Amygdala (tissue), 56 donors: ENCODE results near the gene MACROD2.
"Not testable (repeated sequence)": the region's sequence is repeated elsewhere in the genome, so short reads cannot be mapped to it uniquely, and the experiment has no call there.

Source experiments
- DNase-seq, 56 donors: peaks; one replicate each; lab custom pipeline; 2025; lab: John Stamatoyannopoulos, UW

Gene MACROD2

GRCh38 chr20:13995086-13995665 lies at the start of gene MACROD2:
MACROD2 (plus strand) TSS chr20:13995516.
- DNase-seq, result peak; percentile 22 to 97 (median 81)

DNA sequence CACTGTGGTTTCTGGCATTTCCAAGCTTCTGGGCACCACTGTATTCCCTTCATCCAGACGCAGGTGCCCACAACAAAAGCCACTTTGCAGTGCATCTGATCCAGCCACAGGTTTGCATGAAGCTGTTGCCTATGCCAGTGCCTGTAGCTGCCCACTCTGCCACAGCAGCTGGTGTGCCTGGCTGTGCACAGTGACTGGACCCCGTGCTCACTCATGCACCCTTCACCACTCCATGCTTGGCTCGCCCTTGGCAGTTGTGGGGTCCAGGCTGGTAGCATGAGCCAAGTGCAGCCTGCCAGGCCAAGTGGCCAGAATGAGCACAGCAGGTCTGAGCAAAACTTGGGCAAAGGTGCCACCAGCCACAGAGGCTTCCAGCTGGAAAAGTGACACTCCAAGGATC lies 47.6 kb upstream of the MACROD2 start:
- no peak for DNase-seq

DNA sequence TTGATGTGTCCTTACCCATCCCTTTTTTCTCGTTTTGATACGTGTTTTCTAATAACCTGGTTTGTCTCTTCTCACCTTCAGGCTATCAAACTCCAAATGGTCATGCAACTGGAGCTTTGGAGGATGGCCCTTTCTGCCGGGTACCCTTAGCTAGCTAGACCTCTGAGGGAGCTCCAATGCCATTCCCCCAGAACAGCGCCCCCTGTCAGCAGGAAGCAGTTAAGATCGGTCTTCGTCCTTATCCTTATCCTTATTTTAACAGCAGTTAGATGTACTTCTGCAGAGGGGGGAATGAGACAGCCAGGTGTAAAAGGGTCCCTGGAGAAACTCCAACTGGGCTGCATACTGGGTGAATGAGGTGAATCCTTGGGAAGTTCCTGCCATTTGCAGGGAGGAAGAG lies 42.1 kb upstream of the MACROD2 start:
- no peak for DNase-seq

GRCh38 chr20:13960119-13960518 lies 35.2 kb upstream of the MACROD2 start:
- no peak for DNase-seq

GRCh38 chr20:13960525-13960924 lies 34.8 kb upstream of the MACROD2 start:
- DNase-seq, result no peak

DNA sequence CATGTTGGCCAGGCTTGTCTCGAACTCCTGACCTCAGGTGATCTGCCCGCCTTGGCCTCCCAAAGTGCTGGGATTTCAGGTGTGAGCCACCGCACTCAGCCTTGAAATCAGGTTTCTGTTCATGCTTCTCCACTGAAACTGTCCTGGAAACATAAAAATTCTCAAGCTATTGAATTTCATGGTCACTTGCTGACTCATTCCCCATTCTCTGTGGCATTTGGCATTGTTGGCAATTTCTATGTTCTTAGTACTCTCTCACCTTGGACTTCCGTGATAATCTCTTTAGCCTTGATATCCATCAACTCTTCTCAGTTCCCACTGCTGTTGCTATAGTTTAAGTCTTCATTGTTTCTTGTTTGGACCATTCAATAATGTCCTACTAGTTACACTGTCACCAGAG lies 11.1 kb upstream of the MACROD2 start:
- DNase-seq, result no peak

DNA sequence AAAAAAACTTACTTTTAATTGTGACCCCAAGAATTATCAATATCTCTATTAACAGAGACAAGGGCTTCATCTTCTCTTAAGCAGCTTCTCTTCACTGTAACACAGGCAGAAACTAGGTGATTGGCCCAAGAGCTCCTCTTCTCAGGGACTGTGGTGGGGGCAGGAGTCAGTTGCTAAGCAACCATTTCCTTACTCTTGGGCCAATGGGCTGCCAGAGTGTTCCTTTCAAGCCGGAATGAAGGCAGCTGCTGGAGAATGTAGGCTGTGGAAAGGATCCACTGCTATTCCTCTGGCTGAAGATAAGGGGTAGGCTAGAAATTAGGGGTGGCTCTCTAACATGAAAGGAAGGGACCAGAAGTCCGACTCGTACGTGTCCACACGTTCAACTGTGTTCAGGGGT lies 4.9 kb upstream of the MACROD2 start, which contains the start of gene SEL1L2:
TSS of gene SEL1L2 (minus strand) at position 150 of the 400 bp plus-strand sequence. CDS start at position 70, 80 bp downstream.
- DNase-seq, result no peak

GRCh38 chr20:13991311-13991710 lies 4.0 kb upstream of the MACROD2 start:
- DNase-seq, result no peak

DNA sequence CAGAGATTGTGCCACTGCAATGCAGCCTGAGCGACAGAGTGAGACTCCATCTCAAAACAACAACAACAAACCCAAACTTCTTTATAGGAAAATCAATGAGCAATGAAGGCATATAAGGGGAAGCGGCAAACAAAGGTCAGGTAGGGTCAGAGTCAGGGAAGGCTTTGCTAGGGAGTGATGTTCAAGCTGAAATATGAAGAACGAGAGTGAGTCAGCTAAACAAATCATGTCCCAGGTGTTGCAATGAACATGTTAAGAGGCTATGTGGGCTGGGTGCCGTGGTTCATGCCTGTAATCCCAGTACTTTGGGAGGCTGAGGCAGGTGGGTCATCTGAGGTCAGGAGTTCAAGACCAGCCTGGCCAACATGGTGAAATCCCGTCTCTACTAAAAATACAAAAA lies 3.4 kb upstream of the MACROD2 start:
- DNase-seq, result not testable (repeated sequence)

DNA sequence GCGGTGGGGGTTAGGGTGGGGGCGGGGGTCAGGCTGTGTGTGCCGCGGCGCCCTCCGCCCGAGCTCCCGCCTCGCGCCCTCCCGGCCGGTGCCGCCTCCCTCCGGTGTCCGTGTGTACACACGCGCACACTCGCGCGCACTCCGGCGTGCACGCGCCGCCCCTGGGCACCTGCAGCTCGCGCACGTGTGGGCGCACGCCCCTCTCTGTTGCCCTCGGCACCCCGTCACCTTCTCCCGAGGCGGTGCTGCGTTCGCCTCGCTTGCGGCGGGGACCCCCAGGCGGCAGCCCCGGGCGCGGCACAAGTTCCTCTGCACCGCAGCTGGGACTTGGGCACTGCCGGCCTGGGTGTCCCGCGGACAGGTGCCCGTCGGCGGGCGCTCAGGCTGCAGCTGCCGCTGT lies 525 bp downstream of the MACROD2 start:
- peak in 36 of 56 donors; percentile 8 to 60 (median 22) for DNase-seq

GRCh38 chr20:13996265-13996664 lies 949 bp downstream of the MACROD2 start:
- peak in 7 of 56 donors; percentile 8 to 42 (median 18) for DNase-seq

- DNase-seq, result no peak
These were observed 5.6 kb downstream of the MACROD2 start for GRCh38 chr20:14000917-14001316.

DNA sequence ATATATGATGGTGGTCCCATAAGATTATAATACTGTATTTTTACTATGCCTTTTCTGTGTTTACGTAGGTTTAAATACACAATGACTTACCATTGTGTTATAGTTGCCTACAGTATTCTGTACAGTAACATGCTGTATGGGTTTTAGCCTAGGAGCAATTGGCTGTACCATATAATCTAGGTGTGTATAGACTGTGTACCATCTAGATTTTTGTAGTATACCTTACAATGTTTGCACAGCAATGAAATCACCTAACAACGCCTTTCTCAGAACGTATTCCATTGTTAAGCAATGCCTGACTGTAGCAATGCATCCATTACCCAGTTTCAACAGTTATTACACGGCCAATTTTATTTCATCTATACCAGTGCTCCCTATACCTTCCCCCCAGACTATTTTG lies 10.7 kb downstream of the MACROD2 start:
- DNase-seq, result no peak

DNA sequence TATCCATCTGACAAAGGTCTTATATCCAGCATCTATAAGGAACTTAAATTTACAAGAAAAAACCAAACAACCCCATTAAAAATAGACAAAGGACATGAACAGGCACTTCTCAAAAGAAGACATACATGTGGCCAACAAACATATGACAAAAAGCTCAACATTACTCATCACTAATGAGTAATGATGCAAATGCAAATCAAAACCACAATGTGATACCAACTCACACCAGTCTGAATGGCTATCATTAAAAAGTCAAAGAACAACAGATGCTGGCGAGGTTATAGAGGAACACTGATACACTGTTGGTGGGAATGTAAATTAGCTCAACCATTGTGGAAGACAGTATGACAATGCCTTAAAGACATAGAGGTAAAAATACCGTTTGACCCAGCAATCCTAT lies 13.9 kb downstream of the MACROD2 start:
- DNase-seq, result no peak

GRCh38 chr20:14012671-14013070 lies 17.4 kb downstream of the MACROD2 start:
- DNase-seq, result no peak

- no peak for DNase-seq
These were observed 35.7 kb downstream of the MACROD2 start for GRCh38 chr20:14030991-14031390.

GRCh38 chr20:14033310-14033709 lies 38.0 kb downstream of the MACROD2 start:
- no peak for DNase-seq

DNA sequence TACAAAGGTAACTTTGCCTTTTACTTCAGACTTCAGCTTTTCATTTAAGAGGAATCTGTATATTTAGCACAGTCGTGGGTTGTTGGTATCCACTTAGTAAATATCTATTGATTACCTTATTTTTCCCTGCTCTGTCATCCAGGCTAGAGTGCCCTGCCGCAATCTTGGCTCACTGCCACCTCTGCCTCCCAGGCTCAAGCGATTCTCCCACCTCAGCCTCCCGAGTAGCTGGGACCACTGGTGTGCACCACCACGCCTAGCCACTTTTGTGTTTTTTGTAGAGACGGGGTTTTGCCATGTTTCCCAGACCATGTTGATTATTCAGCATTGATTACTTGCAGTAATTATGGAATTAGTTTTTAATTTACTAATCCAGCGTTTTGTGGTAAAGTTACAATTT lies 41.3 kb downstream of the MACROD2 start:
- DNase-seq, result no peak

- DNase-seq, result not testable (repeated sequence)
These were observed 49.5 kb downstream of the MACROD2 start for GRCh38 chr20:14044712-14045276.

DNA sequence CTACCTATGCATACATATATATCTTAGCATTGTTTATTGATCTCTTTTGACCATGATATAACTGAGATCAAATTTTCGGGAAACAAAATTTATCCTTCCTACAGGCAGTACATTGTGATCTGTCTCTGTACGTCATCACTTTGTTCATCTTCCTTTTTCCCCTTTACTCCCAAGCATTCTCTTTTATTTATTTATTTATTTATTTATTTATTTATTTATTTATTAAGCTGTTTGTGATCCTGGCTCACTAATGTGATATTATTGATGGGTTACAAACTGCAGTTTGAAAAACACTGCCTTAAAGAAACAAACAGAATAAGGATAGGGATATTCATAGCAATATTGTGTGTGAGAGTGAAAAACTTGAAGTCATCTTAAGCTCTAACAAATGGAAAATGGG lies 51.2 kb downstream of the MACROD2 start:
- no peak for DNase-seq

GRCh38 chr20:14049111-14049510 lies 53.8 kb downstream of the MACROD2 start:
- DNase-seq, result no peak

DNA sequence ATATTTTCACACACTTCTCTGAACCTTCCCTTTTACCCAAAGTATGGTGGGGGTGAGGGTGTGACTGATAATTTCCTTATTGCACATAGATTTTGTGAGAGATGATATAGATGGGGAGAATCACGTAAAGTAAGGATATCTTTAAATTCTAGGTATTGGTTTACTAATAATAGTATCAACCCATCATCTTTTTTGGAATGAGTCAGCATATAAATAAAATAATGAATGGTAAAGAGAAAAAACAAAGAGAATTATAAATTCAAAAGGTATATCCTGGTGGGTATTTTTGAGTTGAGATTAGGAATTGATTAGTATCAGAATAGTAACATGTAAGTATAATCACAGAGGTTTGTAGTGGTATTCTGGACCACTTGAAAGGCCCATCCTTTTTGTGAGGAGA lies 56.1 kb downstream of the MACROD2 start:
- DNase-seq, result no peak
